Liver (tissue), 9 donors: Measurements from ENCODE around the gene BTN3A1. TPM values are rescaled to one million over a fixed set of nuclear protein-coding genes. Genes with fewer than 3 reads are reported as not detected.

Experiments used
- DNase-seq: peaks from one replicate; pipeline ENCODE4 v3.0.0-alpha.2; 2017; ENCODE audit warnings: low spot score
- H3K27ac ChIP-seq, 2 donors: one replicate each; pipeline ENCODE4 v1.7.0; 2013; ENCODE audit warnings: inconsistent platforms in 2 of 2, low read length in 2 of 2, control low read depth in 1 of 2, low read depth in 1 of 2, mild to moderate bottlenecking in 1 of 2
- H3K27me3 ChIP-seq, 4 donors: one replicate each; pipeline versions ENCODE4 v1.6.1 to v1.7.0; 2013; ENCODE audit warnings: low read length in 3 of 4, inconsistent platforms in 1 of 4, mild to moderate bottlenecking in 1 of 4, moderate library complexity in 1 of 4; ENCODE audit not compliant: control insufficient read depth in 4 of 4, insufficient read depth in 4 of 4
- H3K36me3 ChIP-seq, 4 donors: one replicate each; pipeline versions ENCODE4 v1.6.1 to v1.7.0; 2013; ENCODE audit warnings: low read length in 3 of 4, mild to moderate bottlenecking in 3 of 4, low read depth in 1 of 4, moderate library complexity in 1 of 4; ENCODE audit not compliant: control insufficient read depth in 4 of 4, insufficient read depth in 3 of 4
- H3K4me1 ChIP-seq, 4 donors: one replicate each; pipeline versions ENCODE4 v1.6.1 to v1.7.0; 2013; ENCODE audit warnings: low read length in 3 of 4, mild to moderate bottlenecking in 3 of 4, moderate library complexity in 1 of 4; ENCODE audit not compliant: control insufficient read depth in 4 of 4, insufficient read depth in 4 of 4
- H3K4me3 ChIP-seq, 3 donors: one replicate each; pipeline versions ENCODE4 v1.6.1 to v1.7.0; 2013; ENCODE audit warnings: low read length in 3 of 3, control low read depth in 1 of 3, low read depth in 1 of 3, mild to moderate bottlenecking in 1 of 3
- H3K9ac ChIP-seq, 2 donors: one replicate each; pipeline ENCODE4 v1.7.0; 2013; ENCODE audit warnings: low read length in 2 of 2, mild to moderate bottlenecking in 2 of 2, moderate library complexity in 2 of 2, control low read depth in 1 of 2, low read depth in 1 of 2
- H3K9me3 ChIP-seq, 4 donors: one replicate each; pipeline versions ENCODE4 v1.6.1 to v1.7.0; 2013; ENCODE audit warnings: low read length in 3 of 4; ENCODE audit not compliant: control insufficient read depth in 4 of 4
- ATF3 ChIP-seq: IDR thresholded peaks from 2 replicates; pipeline ENCODE4 v1.6.1; 2016; ENCODE audit warnings: antibody characterized with exemption
- EGR1 ChIP-seq, 2 donors: IDR thresholded peaks; 2 replicates each; pipeline ENCODE4 v1.6.1; 2016 to 2018; ENCODE audit warnings: antibody characterized with exemption in 2 of 2, low read depth in 2 of 2
- FOXA1 ChIP-seq: IDR thresholded peaks from 2 replicates; pipeline ENCODE4 v1.6.1; 2016; ENCODE audit warnings: antibody characterized with exemption
- FOXA2 ChIP-seq: IDR thresholded peaks from 2 replicates; pipeline ENCODE4 v1.6.1; 2016; ENCODE audit warnings: antibody characterized with exemption
- GABPA ChIP-seq, 2 donors: IDR thresholded peaks in 1 of 2; conservative IDR thresholded peaks in 1 of 2; 2 replicates each; pipeline ENCODE4 v1.6.1; 2016; ENCODE audit warnings: antibody characterized with exemption in 2 of 2, mild to moderate bottlenecking in 1 of 2, moderate library complexity in 1 of 2
- HNF4G ChIP-seq: IDR thresholded peaks from 2 replicates; pipeline ENCODE4 v1.6.1; 2016; ENCODE audit warnings: antibody characterized with exemption
- JUND ChIP-seq, 2 donors: IDR thresholded peaks; 2 replicates each; pipeline ENCODE4 v1.6.1; 2016; ENCODE audit warnings: antibody characterized with exemption in 2 of 2
- MAX ChIP-seq: IDR thresholded peaks from 2 replicates; pipeline ENCODE4 v1.6.1; 2016; ENCODE audit warnings: antibody characterized with exemption
- NR2F2 ChIP-seq: IDR thresholded peaks from 2 replicates; pipeline ENCODE4 v1.6.1; 2016; ENCODE audit warnings: antibody characterized with exemption
- RAD21 ChIP-seq, 2 donors: IDR thresholded peaks; 2 replicates each; pipeline ENCODE4 v1.6.1; 2016; ENCODE audit warnings: antibody characterized with exemption in 2 of 2, mild to moderate bottlenecking in 2 of 2
- REST ChIP-seq: IDR thresholded peaks from 2 replicates; pipeline ENCODE4 v1.6.1; 2016; ENCODE audit warnings: antibody characterized with exemption, mild to moderate bottlenecking
- RXRA ChIP-seq, 2 donors: IDR thresholded peaks; 2 replicates each; pipeline ENCODE4 v1.6.1; 2017 to 2018; ENCODE audit warnings: antibody characterized with exemption in 2 of 2, mild to moderate bottlenecking in 1 of 2
- SP1 ChIP-seq: IDR thresholded peaks from 2 replicates; pipeline ENCODE4 v1.6.1; 2018; ENCODE audit warnings: antibody characterized with exemption, mild to moderate bottlenecking
- TAF1 ChIP-seq: conservative IDR thresholded peaks from 2 replicates; pipeline ENCODE4 v1.6.1; 2016; ENCODE audit warnings: antibody characterized with exemption, mild to moderate bottlenecking
- YY1 ChIP-seq: IDR thresholded peaks from 2 replicates; pipeline ENCODE4 v1.6.1; 2016; ENCODE audit warnings: antibody characterized with exemption, mild to moderate bottlenecking
- ZBTB33 ChIP-seq: IDR thresholded peaks from 2 replicates; pipeline ENCODE4 v1.6.1; 2016; ENCODE audit warnings: antibody characterized with exemption
- WGBS: extraction: QIAGEN DNeasy Blood & Tissue Kit; methylation state at CpG from one replicate; pipeline ENCODE4 v1.1.7; 2013; 5-methylcytosine and 5-hydroxymethylcytosine counted together
- polyA plus RNA-seq, 2 donors: library from polyadenylated mRNA; stranded (reverse) in 1 of 2; unstranded in 1 of 2; fragments of 200-250 nt in 1 of 2; fragments of >200 nt in 1 of 2; fragmentation: Nextera tagmentation in 1 of 2; extraction: Ambion mirVana in 1 of 2; gene quantifications; one replicate each; pipeline versions ENCODE4 v1.2.1 to v1.2.3, GENCODE V29; 2013 to 2015
- total RNA-seq, 2 donors: library from RNA; depleted of rRNA; stranded (reverse); fragments of >200 nt; gene quantifications; one replicate each; pipeline ENCODE4 v1.2.3, GENCODE V29; 2014
- TF ChIP-seq, protein P1 (sequence below): fragments of 150-350 bp; IDR thresholded peaks from 2 replicates; pipeline ENCODE4 v1.5.1; 2017; ENCODE audit warnings: improper control_type of control experiment, low read depth, low read length; ENCODE audit not compliant: missing input control
- donor health status: healthy.
- donor health status: healthy.
- donor health status: healthy.
- donor health status: healthy.
- donor health status: healthy.

BTN3A1 gene
- total and polyA plus RNA-seq, 4 donors = 2.3 to 17.1 (median 6.3) TPM

DNA sequence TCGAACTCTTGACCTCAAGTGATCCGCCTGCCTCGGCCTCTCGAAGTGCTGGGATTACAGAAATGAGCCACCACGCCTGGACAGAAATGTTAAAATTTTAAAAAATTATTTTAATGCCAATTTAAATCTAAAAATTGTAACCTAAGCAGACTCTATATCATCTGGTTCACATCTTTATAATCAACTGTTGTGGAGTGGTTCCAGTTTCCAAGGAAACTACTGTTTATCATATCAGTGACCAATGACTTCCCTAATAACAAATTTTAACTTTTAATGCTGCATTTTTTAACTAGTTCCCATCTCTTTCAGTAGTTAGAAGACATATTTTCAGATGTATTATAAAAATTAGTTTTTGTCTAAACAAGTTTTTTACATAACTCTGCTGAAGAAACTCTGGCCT lies 42.3 kb upstream of the BTN3A1 start:
- Histone ChIP-seq H3K36me3 (no peaks in the 10 kb centered on the region), H3K4me3 (no peak overlapping the region), H3K4me1 (peaks cover 0 to 8% (median 4%) of the 10 kb centered on the region in 4 donors), H3K9ac (no peak overlapping the region), H3K27me3 (no peaks in the 10 kb centered on the region), H3K9me3 (no peaks in the 10 kb centered on the region), H3K27ac (no peak overlapping the region)
- DNase-seq = no peak
- TF ChIP-seq RAD21 (IDR thresholded peaks at IDR 0.05) (no peak), ZBTB33 (no peak), YY1 (no peak), FOXA1 (no peak), EGR1 (IDR thresholded peaks at IDR 0.05; ENCODE audit: low read depth in 2 of 2) (no peak), NR2F2 (no peak), FOXA2 (no peak), MAX (no peak), TAF1 (no peak), RXRA (IDR thresholded peaks at IDR 0.05) (no peak), GABPA (IDR thresholded peaks at IDR 0.05 in 1 of 2, conservative IDR thresholded peaks at IDR 0.05 in 1 of 2) (no peak), ATF3 (no peak), SP1 (no peak), REST (no peak), HNF4G (no peak), JUND (IDR thresholded peaks at IDR 0.05) (no peak)
- TF ChIP-seq, protein P1, sequence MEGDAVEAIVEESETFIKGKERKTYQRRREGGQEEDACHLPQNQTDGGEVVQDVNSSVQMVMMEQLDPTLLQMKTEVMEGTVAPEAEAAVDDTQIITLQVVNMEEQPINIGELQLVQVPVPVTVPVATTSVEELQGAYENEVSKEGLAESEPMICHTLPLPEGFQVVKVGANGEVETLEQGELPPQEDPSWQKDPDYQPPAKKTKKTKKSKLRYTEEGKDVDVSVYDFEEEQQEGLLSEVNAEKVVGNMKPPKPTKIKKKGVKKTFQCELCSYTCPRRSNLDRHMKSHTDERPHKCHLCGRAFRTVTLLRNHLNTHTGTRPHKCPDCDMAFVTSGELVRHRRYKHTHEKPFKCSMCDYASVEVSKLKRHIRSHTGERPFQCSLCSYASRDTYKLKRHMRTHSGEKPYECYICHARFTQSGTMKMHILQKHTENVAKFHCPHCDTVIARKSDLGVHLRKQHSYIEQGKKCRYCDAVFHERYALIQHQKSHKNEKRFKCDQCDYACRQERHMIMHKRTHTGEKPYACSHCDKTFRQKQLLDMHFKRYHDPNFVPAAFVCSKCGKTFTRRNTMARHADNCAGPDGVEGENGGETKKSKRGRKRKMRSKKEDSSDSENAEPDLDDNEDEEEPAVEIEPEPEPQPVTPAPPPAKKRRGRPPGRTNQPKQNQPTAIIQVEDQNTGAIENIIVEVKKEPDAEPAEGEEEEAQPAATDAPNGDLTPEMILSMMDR = no peak
- WGBS = 96% methylated on average over 5 of the region's 5 CpGs
